ENCODE results near the gene PSEN1.

DNA sequence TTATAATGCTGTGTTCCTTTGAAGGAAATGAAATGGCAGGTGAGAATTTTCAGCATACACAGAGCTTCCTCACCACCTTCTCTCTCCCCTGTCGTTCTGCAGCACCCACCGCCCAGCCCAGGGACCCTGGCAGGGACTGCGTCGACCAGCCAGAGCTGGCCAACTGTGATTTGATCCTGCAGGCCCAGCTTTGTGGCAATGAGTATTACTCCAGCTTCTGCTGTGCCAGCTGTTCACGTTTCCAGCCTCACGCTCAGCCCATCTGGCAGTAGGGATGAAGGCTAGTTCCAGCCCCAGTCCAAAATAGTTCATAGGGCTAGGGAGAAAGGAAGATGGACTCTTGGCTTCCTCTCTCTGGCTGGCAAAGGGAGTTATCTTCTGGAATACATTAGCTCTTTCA, 136.1 kb downstream of the PSEN1 start:
- TF ChIP-seq, protein P1, sequence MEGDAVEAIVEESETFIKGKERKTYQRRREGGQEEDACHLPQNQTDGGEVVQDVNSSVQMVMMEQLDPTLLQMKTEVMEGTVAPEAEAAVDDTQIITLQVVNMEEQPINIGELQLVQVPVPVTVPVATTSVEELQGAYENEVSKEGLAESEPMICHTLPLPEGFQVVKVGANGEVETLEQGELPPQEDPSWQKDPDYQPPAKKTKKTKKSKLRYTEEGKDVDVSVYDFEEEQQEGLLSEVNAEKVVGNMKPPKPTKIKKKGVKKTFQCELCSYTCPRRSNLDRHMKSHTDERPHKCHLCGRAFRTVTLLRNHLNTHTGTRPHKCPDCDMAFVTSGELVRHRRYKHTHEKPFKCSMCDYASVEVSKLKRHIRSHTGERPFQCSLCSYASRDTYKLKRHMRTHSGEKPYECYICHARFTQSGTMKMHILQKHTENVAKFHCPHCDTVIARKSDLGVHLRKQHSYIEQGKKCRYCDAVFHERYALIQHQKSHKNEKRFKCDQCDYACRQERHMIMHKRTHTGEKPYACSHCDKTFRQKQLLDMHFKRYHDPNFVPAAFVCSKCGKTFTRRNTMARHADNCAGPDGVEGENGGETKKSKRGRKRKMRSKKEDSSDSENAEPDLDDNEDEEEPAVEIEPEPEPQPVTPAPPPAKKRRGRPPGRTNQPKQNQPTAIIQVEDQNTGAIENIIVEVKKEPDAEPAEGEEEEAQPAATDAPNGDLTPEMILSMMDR (IDR thresholded peaks at IDR 0.05): no peak
- no peak for TF ChIP-seq POLR2A (IDR thresholded peaks at IDR 0.05)

Measured in transverse colon (tissue), 3 donors.